Endothelial cell of umbilical vein (primary cell): ENCODE measurements around the gene SBF1. TPM values are rescaled to one million over a fixed set of nuclear protein-coding genes. Genes with fewer than 3 reads are reported as not detected.

Experiments
- BruUV-seq: library from RNA; stranded (reverse); fragments of 400-500 nt; replicated peaks from 2 replicates; lab custom pipeline; 2021; lab: Mats Ljungman, UMichigan
- CTCF ChIA-PET: fragments of 300-600, 350-600 bp; sonication (Branson Sonifier 250); formaldehyde crosslinking; loops from one replicate; lab custom pipeline; 2021; ENCODE audit warnings: antibody characterized with exemption, inconsistent platforms; lab: Charles Lee
- POLR2A ChIA-PET: fragments of 300-600, 350-600 bp; sonication (Branson Sonifier 250); formaldehyde crosslinking; loops from one replicate; lab custom pipeline; 2021; ENCODE audit warnings: antibody characterized with exemption, inconsistent platforms; lab: Charles Lee
- DNase-seq: peaks from one replicate; pipeline ENCODE4 v3.0.0-alpha.2; 2011; ENCODE audit warnings: low read depth, low spot score
- FAIRE-seq: peaks from 2 replicates; lab custom pipeline; 2011; peaks lifted over from hg19 to GRCh38; lab: Jason Lieb, UNC
- H2AFZ ChIP-seq: 2 replicates; pipeline ENCODE4 v1.6.0; 2012; ENCODE audit warnings: low read depth, low read length, control low read depth, inconsistent platforms
- H3K27ac ChIP-seq: 2 replicates; pipeline ENCODE4 v1.5.1; 2011; ENCODE audit warnings: low read depth, mild to moderate bottlenecking, control low read depth, low read length, moderate library complexity; ENCODE audit not compliant: insufficient read depth
- H3K27me3 ChIP-seq, 2 experiments: 2 replicates each; pipeline versions ENCODE4 v1.6.0 to v1.6.1; 2011; ENCODE audit warnings: low read length in 2 of 2, mixed read lengths in 1 of 2; ENCODE audit not compliant: control insufficient read depth in 2 of 2, insufficient read depth in 2 of 2
- H3K36me3 ChIP-seq, 2 experiments: 2 replicates in 1 of 2; 3 replicates in 1 of 2; pipeline ENCODE4 v1.5.1; 2011; ENCODE audit warnings: low read length in 2 of 2, mild to moderate bottlenecking in 1 of 2, moderate library complexity in 1 of 2; ENCODE audit not compliant: control insufficient read depth in 2 of 2, insufficient read depth in 2 of 2; ENCODE audit errors: extremely low read depth in 1 of 2
- H3K4me1 ChIP-seq: 3 replicates; pipeline ENCODE4 v1.5.1; 2011; ENCODE audit warnings: mild to moderate bottlenecking, low read length; ENCODE audit not compliant: control insufficient read depth, insufficient read depth; ENCODE audit errors: extremely low read depth
- H3K4me2 ChIP-seq: 2 replicates; pipeline ENCODE4 v1.6.1; 2011; ENCODE audit warnings: low read length, control low read depth, mixed read lengths; ENCODE audit not compliant: insufficient read depth
- H3K4me3 ChIP-seq, 3 experiments: fragments of 200-600 bp in 1 of 3; sonication (generic), shearing (Covaris generic) in 1 of 3; replicated peaks in 1 of 3; 2 replicates each; pipeline ENCODE4 v1.5.1; 2011 to 2016; ENCODE audit warnings: control low read depth in 3 of 3, low read length in 3 of 3, mild to moderate bottlenecking in 2 of 3, inconsistent platforms in 1 of 3, low read depth in 1 of 3, moderate library complexity in 1 of 3; ENCODE audit not compliant: insufficient read depth in 1 of 3
- H3K79me2 ChIP-seq: 2 replicates; pipeline ENCODE4 v1.6.0; 2012; ENCODE audit warnings: low read length, inconsistent platforms; ENCODE audit not compliant: control insufficient read depth, insufficient read depth
- H3K9ac ChIP-seq: replicated peaks from 2 replicates; pipeline ENCODE3; 2011; ENCODE audit warnings: low read length, control low read depth; ENCODE audit not compliant: insufficient read depth; ENCODE audit errors: extremely low read depth
- H3K9me1 ChIP-seq: replicated peaks from 3 replicates; pipeline ENCODE4 v1.6.0; 2011; ENCODE audit warnings: mild to moderate bottlenecking, low read length; ENCODE audit not compliant: control insufficient read depth, insufficient read depth; ENCODE audit errors: extremely low read depth
- H3K9me3 ChIP-seq: replicated peaks from 2 replicates; pipeline ENCODE4 v1.5.1; 2012; ENCODE audit warnings: low read length, inconsistent platforms; ENCODE audit not compliant: control insufficient read depth, insufficient read depth
- H4K20me1 ChIP-seq: replicated peaks from 2 replicates; pipeline ENCODE3; 2011; ENCODE audit warnings: mild to moderate bottlenecking, low read length; ENCODE audit not compliant: control insufficient read depth, insufficient read depth; ENCODE audit errors: extremely low read depth
- CTCF ChIP-seq, 2 donors: IDR thresholded peaks; 1 replicate in 1 of 2; 2 replicates in 1 of 2; pipeline ENCODE4 v1.5.1; 2011; ENCODE audit warnings: low read length in 2 of 2, mild to moderate bottlenecking in 2 of 2, moderate library complexity in 2 of 2, control low read depth in 1 of 2, inconsistent platforms in 1 of 2, low read depth in 1 of 2; ENCODE audit not compliant: insufficient read depth in 1 of 2; ENCODE audit errors: extremely low read depth in 1 of 2
- EZH2 ChIP-seq: IDR thresholded peaks from 2 replicates; pipeline ENCODE4 v1.6.1; 2012; ENCODE audit warnings: borderline replicate concordance, low read depth, mild to moderate bottlenecking, moderate library complexity, low read length, inconsistent platforms; ENCODE audit not compliant: severe bottlenecking
- FOS ChIP-seq: IDR thresholded peaks from 2 replicates; pipeline ENCODE4 v1.6.1; 2011; ENCODE audit warnings: mild to moderate bottlenecking, low read length, moderate library complexity, borderline replicate concordance; ENCODE audit not compliant: insufficient read depth
- GATA2 ChIP-seq: IDR thresholded peaks from 2 replicates; pipeline ENCODE4 v1.7.0; 2011; ENCODE audit warnings: low read depth, mild to moderate bottlenecking, moderate library complexity, mixed read lengths, low read length; ENCODE audit not compliant: insufficient read length, insufficient read depth
- JUN ChIP-seq: IDR thresholded peaks from 2 replicates; pipeline ENCODE4 v1.6.1; 2011; ENCODE audit warnings: borderline replicate concordance, low read depth; ENCODE audit not compliant: insufficient read length, insufficient read depth
- POLR2A ChIP-seq: IDR thresholded peaks from 2 replicates; pipeline ENCODE4 v1.6.1; 2012; ENCODE audit warnings: low read depth, mild to moderate bottlenecking, control low read depth, low read length
- POLR2AphosphoS5 ChIP-seq: IDR thresholded peaks from 2 replicates; pipeline ENCODE4 v1.6.1; 2012; ENCODE audit warnings: low read depth, mild to moderate bottlenecking, control low read depth, low read length, moderate library complexity; ENCODE audit not compliant: insufficient read depth
- dilution Hi-C: fragments of 300-500 bp; cut with MboI; formaldehyde crosslinking; loops from one replicate; pipeline ENCODE4 v1.15.0; 2019; ENCODE audit warnings: low sequenced_read_pairs; ENCODE audit not compliant: extremely low pct_ligation_motif_present
- intact Hi-C: fragments of 100-400 bp; cut with micrococcal nuclease; formaldehyde crosslinking; loops from one replicate; pipeline ENCODE4 v1.10.0; 2022
- polyA plus RNA-seq, 4 experiments: library from polyadenylated mRNA; depleted of rRNA in 3 of 4; stranded (reverse) in 3 of 4; unstranded in 1 of 4; fragments of >200 nt; gene quantifications; 2 replicates each; pipeline versions ENCODE4 v1.2.1 to v1.2.3, GENCODE V29; 2011 to 2012; ENCODE audit warnings: missing spikeins in 1 of 4
- total RNA-seq: library from RNA; stranded (reverse); gene quantifications from 2 replicates; pipeline ENCODE4 v1.2.3, GENCODE V29; 2021

The SBF1 gene
- total and polyA plus RNA-seq, 2 donors (not counting 3 experiments of a cell fraction or from before 2014, with no cell fraction given): 36.3 to 68.6 TPM

- DNase-seq: no peak
- CTCF ChIA-PET: interaction anchor here (1.5 kb wide), 1 partner anchor 58 kb away, joined by 6 read pairs; the partner anchor contains the start of gene SCO2
- no peaks in the 10 kb centered on the region for H3K9me3 ChIP-seq
- dilution Hi-C loops (no loop called here), intact Hi-C loops (no loop called here)
- no TSS peak for BruUV-seq
- no peak overlapping the region for H2AFZ ChIP-seq
- POLR2A ChIA-PET: no interaction called here
- H3K79me2 ChIP-seq: peaks cover 46% of the 10 kb centered on the region
- FAIRE-seq: no peak
- H3K9me1 ChIP-seq: no peaks in the 10 kb centered on the region
- H4K20me1 ChIP-seq: peaks cover 1% of the 10 kb centered on the region
- TF ChIP-seq EZH2 (no peak), JUN (no peak), CTCF (IDR thresholded peaks at IDR 0.05; ENCODE audit: extremely low read depth in 1 of 2, insufficient read depth in 1 of 2, low read depth in 1 of 2, low read length in 2 of 2) (no peak), GATA2 (no peak), POLR2A (no peak), FOS (no peak), POLR2AphosphoS5 (no peak)
- H3K4me1 ChIP-seq: peaks cover 8% of the 10 kb centered on the region
- peaks cover 0 to 49% of the 10 kb centered on the region in 2 experiments for H3K36me3 ChIP-seq
- no peak overlapping the region for H3K4me3 ChIP-seq
- H3K27ac ChIP-seq: no peak overlapping the region
- H3K4me2 ChIP-seq: no peak overlapping the region
- H3K9ac ChIP-seq: no peak overlapping the region
- no peaks in the 10 kb centered on the region for H3K27me3 ChIP-seq
Measured at GRCh38 chr22:50467341-50467740, 7.5 kb downstream of the SBF1 start.
